ENCODE data around the gene SLC16A3.

The SLC16A3 gene

GRCh38 chr17:82236142-82236971 lies 7.5 kb downstream of the SLC16A3 start:
- no peak for DNase-seq (ENCODE audit: low spot score)

- no peak for DNase-seq (ENCODE audit: low spot score)
Measured at GRCh38 chr17:82237083-82237745, 8.4 kb downstream of the SLC16A3 start.

- DNase-seq (ENCODE audit: low spot score), result no peak
Measured at GRCh38 chr17:82237746-82238471, 9.1 kb downstream of the SLC16A3 start.

- DNase-seq (ENCODE audit: low spot score), result peak; percentile 70
Measured at GRCh38 chr17:82238472-82239201, 9.8 kb downstream of the SLC16A3 start.

GRCh38 chr17:82239401-82239925 lies 10.6 kb downstream of the SLC16A3 start:
- no peak for DNase-seq (ENCODE audit: low spot score)

- no peak for DNase-seq (ENCODE audit: low spot score)
Measured at GRCh38 chr17:82239926-82240505, 11.2 kb downstream of the SLC16A3 start.

GRCh38 chr17:82240506-82241182 lies 11.8 kb downstream of the SLC16A3 start:
- DNase-seq (ENCODE audit: low spot score), result no peak

GRCh38 chr17:82241183-82241925 lies 12.5 kb downstream of the SLC16A3 start:
- peak; percentile 56 for DNase-seq (ENCODE audit: low spot score)

GRCh38 chr17:82241926-82242697 lies 13.3 kb downstream of the SLC16A3 start:
- DNase-seq (ENCODE audit: low spot score), result no peak

GRCh38 chr17:82242698-82242976 lies 13.8 kb downstream of the SLC16A3 start:
- no peak for DNase-seq (ENCODE audit: low spot score)

GRCh38 chr17:82242977-82243647 lies 14.3 kb downstream of the SLC16A3 start:
- DNase-seq (ENCODE audit: low spot score), result peak; percentile 59

GRCh38 chr17:82243648-82244412 lies 15.0 kb downstream of the SLC16A3 start:
- DNase-seq (ENCODE audit: low spot score), result no peak

- no peak for DNase-seq (ENCODE audit: low spot score)
Measured at GRCh38 chr17:82244413-82245133, 15.7 kb downstream of the SLC16A3 start.

GRCh38 chr17:82245134-82246039 lies 16.5 kb downstream of the SLC16A3 start:
- no peak for DNase-seq (ENCODE audit: low spot score)

GRCh38 chr17:82246040-82246364 lies 17.2 kb downstream of the SLC16A3 start:
- DNase-seq (ENCODE audit: low spot score), result no peak

- no peak for DNase-seq (ENCODE audit: low spot score)
Measured at GRCh38 chr17:82246365-82247181, 17.7 kb downstream of the SLC16A3 start.
